Activated effector memory CD4-positive, alpha-beta T cell treated with Interleukin-2 at 50 U/mL for 16 hours (primary cell): Measurements from ENCODE around the gene TP53BP2.
A peak's percentile ranks its signal among the peaks of the same experiment; 100 is the strongest.
"Not testable (repeated sequence)": the region's sequence is repeated elsewhere in the genome, so short reads cannot be mapped to it uniquely, and the experiment has no call there.

Experiments used
- DNase-seq: peaks from one replicate; pipeline ENCODE4 v3.0.0-alpha.2; 2020

The TP53BP2 gene

GRCh38 chr1:223853748-223854147 is 8.0 kb upstream of the TP53BP2 start:
- no peak for DNase-seq

- DNase-seq = no peak
Measured at GRCh38 chr1:223853275-223853674, 7.5 kb upstream of the TP53BP2 start.

DNA sequence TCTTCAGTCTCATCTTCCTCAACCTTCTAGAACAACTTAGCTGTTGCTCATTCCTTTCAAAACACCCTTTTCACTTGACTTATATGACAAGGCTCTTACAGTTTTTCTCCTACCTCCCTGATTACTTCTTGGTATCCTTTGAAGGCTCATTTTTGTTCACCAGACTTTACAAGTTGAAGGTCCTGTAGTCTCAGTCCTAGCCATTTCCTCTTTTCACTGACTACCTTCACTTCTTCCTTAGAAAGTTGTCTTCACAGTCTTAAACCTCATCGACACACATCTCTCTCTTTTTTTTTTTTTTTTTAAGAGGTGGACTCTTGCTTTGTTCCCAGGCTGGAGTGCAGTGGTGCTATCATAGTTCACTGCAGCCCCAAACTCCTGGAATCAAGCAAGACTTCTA is 6.6 kb upstream of the TP53BP2 start:
- no peak for DNase-seq

GRCh38 chr1:223849352-223850254 is 3.9 kb upstream of the TP53BP2 start:
- no peak for DNase-seq

GRCh38 chr1:223848536-223848935 is 2.8 kb upstream of the TP53BP2 start:
- DNase-seq = no peak

GRCh38 chr1:223847781-223848345 is 2.1 kb upstream of the TP53BP2 start:
- no peak for DNase-seq

- peak; percentile 48 for DNase-seq
Measured at GRCh38 chr1:223845037-223845809, 524 bp downstream of the TP53BP2 start.

GRCh38 chr1:223844787-223845036 is 1.0 kb downstream of the TP53BP2 start:
- peak; percentile 21 for DNase-seq

DNA sequence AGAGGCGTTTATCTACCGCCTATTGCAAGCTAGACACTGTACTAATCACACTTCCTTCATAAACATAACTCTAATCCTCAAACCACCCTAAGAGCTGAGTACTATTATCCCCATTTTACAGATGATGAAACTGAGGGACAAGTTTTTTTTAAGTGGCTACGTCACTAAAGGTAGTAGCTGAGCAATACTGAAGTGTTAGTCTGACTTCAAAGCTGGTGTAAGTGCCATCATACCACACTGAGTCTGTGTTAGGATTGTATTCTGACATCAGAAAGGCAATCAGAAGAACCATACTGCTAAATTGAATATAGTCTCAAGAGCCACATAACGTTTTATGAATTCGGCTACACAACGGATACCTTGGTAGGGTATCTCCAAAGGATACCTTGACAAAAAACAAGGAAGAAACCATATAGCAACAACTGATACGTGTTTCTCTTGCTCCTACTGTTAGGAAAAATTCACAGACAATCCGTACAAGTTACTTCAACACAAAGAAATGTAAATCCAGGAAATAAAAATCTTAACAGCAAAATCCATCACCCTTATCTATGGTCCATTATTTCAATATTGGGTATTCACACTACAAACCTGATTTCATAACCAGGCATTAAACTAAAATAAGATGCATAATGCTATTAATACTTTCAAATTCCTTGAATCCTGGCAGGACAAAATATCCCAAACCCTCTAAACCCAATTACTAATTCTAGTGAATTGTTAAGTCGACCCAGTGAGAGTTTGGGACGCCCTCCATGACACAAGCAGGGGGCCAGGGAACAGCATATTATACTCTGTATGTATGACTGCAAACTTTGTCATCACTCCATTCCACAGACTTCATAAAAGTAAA is 1.6 kb downstream of the TP53BP2 start:
- DNase-seq = no peak

DNA sequence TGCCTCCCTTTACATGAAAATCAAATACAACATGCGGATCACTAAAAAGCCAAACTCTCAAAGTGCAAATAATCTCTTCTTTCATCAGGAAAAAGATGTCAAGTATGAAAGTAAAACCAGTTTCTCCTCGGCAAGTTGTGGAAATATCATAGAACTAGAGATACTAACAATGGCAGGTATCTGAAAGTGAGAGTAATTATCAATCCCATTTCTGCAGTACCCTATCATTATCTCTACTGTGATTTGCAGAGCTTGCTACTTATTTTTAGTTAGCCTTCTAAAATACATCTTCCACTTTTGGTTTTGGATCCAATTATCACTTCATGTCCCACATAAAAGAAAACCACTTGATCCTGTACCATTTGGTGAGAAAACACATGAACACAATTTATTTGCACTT is 3.0 kb downstream of the TP53BP2 start:
- DNase-seq = no peak

DNA sequence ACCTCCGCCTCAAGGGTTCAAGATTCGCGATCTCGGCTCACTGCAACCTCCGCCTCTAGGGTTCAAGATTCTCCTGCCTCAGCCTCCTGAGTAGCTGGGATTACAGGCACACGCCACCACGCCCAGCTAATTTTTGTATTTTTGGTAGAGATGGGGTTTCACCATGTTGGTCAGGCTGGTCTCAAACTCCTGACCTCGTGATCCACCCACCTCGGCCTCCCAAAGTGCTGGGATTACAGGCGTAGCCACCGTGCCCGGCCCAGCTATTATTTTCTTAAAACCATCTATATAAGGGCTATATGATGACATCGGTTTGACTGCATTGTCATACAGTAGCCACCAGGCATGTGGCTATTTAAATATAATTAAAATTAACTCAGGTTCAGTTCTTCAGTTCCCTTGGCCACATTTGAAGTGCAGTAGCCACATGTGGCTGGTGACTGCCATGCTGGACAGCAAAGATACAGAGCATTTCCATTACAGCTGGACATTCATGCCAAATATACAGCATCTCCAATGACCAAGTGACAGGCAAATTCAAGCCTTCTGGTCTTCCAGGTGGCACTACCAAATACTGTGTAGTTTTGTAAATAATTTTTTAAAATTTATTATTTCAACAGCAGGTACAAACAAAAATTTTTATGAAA is 3.6 kb downstream of the TP53BP2 start:
- DNase-seq = not testable (repeated sequence)

GRCh38 chr1:223840254-223840653 is 5.5 kb downstream of the TP53BP2 start:
- no peak for DNase-seq

- DNase-seq = no peak
Measured at GRCh38 chr1:223838125-223838854, 7.5 kb downstream of the TP53BP2 start.

DNA sequence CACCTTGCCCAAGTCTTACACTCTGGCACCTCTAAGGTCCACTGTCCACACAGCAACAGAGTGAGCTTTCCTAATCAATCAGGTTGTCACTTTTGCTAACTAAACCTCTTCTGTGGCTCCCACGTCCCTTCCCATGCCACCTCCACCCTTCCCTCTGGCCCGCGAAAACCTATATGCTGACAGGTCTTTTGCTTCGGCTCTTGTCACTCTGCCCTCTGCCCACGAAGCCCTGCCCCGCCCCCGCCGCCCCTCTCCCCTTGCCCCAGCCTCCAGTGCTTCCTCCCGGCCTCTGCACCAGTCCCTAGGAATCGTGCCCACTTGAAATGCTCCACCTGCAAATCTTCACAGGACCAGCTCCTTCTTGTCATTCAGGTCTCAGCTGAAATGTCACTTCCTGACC is 8.1 kb downstream of the TP53BP2 start:
- DNase-seq = no peak

DNA sequence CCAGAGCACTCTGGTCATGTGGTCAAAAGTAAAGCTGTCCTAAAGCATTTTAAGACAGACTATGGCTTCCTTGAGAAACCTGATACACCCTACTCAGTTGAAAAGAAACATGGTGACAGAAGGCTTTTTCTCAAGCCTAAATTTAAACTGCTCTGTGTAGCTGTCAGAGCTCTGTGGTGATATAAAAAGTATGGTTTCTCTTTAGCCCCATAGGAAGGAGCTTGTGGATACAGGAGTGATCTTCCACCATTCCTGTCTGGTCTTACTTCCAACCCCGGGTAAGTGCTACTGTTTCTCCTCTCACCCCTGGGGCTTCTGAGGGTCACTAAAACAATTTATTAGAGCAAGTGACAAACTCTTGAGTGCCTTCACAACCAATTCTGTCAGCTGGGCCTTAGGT is 8.5 kb downstream of the TP53BP2 start:
- no peak for DNase-seq

DNA sequence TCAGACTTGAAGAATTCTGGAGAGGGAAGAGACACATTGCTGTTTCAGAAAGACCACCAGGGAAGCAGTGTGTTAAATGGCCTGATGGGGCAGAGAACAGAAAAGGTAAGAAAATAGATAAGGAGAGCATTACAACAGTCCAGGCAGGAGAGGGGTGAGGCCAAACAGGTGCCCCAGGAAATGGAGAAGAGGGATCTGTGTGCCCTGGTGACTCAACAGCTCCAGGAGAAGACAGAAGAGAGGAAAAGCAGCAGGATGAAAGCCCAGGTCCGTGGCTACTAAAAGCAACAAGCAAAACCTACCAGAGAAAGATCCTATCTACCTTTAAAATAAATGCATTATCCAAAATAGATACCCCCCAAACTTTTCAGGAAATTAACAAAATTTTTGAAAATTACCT is 9.2 kb downstream of the TP53BP2 start:
- no peak for DNase-seq

DNA sequence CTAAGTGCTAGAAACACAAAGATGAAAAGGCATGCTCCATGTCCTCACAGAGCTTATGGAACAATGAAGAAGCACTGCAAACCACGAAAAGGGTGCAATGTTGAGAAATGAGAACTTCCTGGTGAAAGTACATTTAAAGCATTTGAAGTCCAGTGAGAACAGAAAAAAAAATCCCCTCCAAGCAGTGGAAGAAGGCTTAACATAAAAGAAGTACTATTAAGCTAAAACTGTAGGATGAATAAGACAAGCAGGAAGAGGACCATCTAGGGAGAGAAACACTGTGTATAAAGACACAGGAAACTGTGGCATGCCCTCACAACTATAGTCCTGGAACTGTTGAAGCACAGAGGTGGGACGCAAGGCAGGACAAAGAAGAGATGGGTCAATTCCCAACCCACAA is 10.0 kb downstream of the TP53BP2 start:
- DNase-seq = no peak

- no peak for DNase-seq
Measured at GRCh38 chr1:223834660-223835263, 11.0 kb downstream of the TP53BP2 start.

- no peak for DNase-seq
Measured at GRCh38 chr1:223833948-223834347, 11.8 kb downstream of the TP53BP2 start.

GRCh38 chr1:223832637-223832943 is 13.2 kb downstream of the TP53BP2 start:
- no peak for DNase-seq

DNA sequence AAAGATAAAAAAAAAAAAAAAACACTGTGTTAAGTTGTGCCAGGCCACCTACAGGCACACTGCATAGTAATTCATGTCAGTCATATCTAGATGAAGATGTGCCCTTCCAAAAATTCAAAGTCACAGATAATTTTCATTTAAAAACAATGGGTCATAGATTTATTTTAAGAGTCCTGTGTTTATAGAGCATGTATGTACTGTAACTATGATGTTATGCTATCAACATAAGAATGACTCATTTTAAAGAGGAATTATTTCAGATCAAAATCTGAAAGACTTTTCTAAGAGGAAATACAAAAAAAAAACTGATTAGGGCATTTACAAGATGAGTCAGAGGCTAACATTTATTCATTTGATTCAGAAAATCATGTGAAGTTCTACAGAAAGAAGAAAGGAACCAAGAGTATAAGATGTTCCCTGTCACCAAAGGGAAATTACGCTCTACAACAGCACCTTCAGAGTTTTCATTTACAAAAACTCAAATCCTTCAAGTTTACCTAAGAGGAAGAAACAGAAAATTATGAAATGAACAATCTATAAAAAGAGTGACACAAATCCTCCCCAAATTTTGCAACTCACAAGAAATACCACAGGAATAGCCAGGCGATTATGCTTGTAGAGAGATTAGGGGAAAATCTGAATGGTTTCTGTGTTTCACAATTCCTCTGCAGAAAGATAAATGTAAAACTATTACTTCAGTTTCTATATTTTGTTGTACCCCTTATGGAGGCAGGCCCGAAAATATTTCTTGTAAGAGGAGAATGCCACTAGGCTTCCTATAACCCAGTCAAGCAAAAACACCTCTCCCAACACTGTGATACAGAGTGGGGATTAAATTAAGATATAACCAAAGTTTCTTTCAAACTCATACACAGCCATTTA is 13.8 kb downstream of the TP53BP2 start:
- DNase-seq = no peak
